Central memory CD4-positive, alpha-beta T cell (primary cell): ENCODE results near the gene P3H1.
"Not testable (repeated sequence)": the region's sequence is repeated elsewhere in the genome, so short reads cannot be mapped to it uniquely, and the experiment has no call there.

ENCODE experiments used
- DNase-seq: peaks from one replicate; pipeline ENCODE4 v3.0.0; 2022

P3H1 gene

GRCh38 chr1:42723511-42723910 lies 43.3 kb downstream of the P3H1 start:
- no peak for DNase-seq

- DNase-seq: not testable (repeated sequence)
Observed at GRCh38 chr1:42722403-42722802, 44.4 kb downstream of the P3H1 start.

GRCh38 chr1:42721926-42722325 lies 44.9 kb downstream of the P3H1 start:
- DNase-seq: no peak

- no peak for DNase-seq
Observed at GRCh38 chr1:42720868-42721267, 46.0 kb downstream of the P3H1 start.

GRCh38 chr1:42714441-42714840 lies 52.4 kb downstream of the P3H1 start:
- DNase-seq: not testable (repeated sequence)

GRCh38 chr1:42713293-42713692 lies 53.5 kb downstream of the P3H1 start:
- no peak for DNase-seq

GRCh38 chr1:42712808-42713207 lies 54.0 kb downstream of the P3H1 start:
- not testable (repeated sequence) for DNase-seq

- DNase-seq: no peak
Observed at GRCh38 chr1:42703888-42704464, 62.9 kb downstream of the P3H1 start.

GRCh38 chr1:42700006-42700405 lies 66.8 kb downstream of the P3H1 start:
- no peak for DNase-seq

GRCh38 chr1:42698081-42698813 lies 68.6 kb downstream of the P3H1 start:
- DNase-seq: no peak
